ENCODE measurements around the gene RBM15. TPM values are rescaled to one million over a fixed set of nuclear protein-coding genes. Genes with fewer than 3 reads are reported as not detected.

Gene RBM15
- total and polyA plus RNA-seq, 2 of the 13 experiments (the other 11 are each of a cell fraction or from before 2014, with no cell fraction given) = 13.5 to 36.4 TPM

- peaks cover 79% of the 10 kb centered on the region for H3K79me2 ChIP-seq (ENCODE audit: insufficient read depth, low read length)
- H3K4me1 ChIP-seq (ENCODE audit: insufficient read depth, low read length) = peaks cover 59% of the 10 kb centered on the region
- CTCF ChIA-PET (ENCODE audit: low intra/inter-chr PET ratio, low total read pairs) = no interaction called here
- H3K27me3 ChIP-seq (ENCODE audit: control insufficient read depth in 1 of 2, insufficient read depth in 2 of 2, low read length in 2 of 2) = no peaks in the 10 kb centered on the region
- ATAC-seq (peak; percentile 43), DNase-seq (ENCODE audit: low spot score) (no peak), FAIRE-seq (no peak)
- POLR2A ChIA-PET = interaction anchor here (1.2 to 4.6 kb wide), 2 partner anchors 11 kb away, joined by 8 to 29 read pairs; partner anchors contain the start of gene RBM15
- peak overlapping the region; percentile 16 for H3K4me2 ChIP-seq (ENCODE audit: low read depth, low read length)
- peaks cover 2 to 13% of the 10 kb centered on the region in 2 experiments; a peak in 3 of 5 replicates for H3K36me3 ChIP-seq (replicated peaks in 1 of 2; ENCODE audit: control insufficient read depth in 1 of 2, insufficient read depth in 2 of 2, low read length in 2 of 2)
- no peak overlapping the region for H3K27ac ChIP-seq (ENCODE audit: extremely low read length, insufficient read depth, low read length)
- in situ Hi-C loops (cut with HindIII; ENCODE audit: extremely low pct_ligation_motif_present, low pct_unique_long_range_greater_than_20kb) (no loop called here), intact Hi-C loops (cut with micrococcal nuclease; ENCODE audit: unreplicated experiment) (loop anchor here (5.0 kb wide), 1 partner anchor 42 kb away; the partner anchor contains the start of gene SLC16A4)
- WGBS (ENCODE audit: low lambda C conversion rate) = 96% methylated on average over 2 of the region's 2 CpGs
- H3K9ac ChIP-seq (ENCODE audit: insufficient read depth, low read depth, low read length) = no peak overlapping the region
- BruUV-seq (replicated peaks) = no TSS peak
- no peak overlapping the region for H2AFZ ChIP-seq (ENCODE audit: low read length)
- H4K20me1 ChIP-seq (ENCODE audit: insufficient read depth, low read length) = peaks cover 11% of the 10 kb centered on the region
- no peak overlapping the region for H3K4me3 ChIP-seq (replicated peaks in 1 of 3; ENCODE audit: insufficient read depth in 1 of 3, low read depth in 2 of 3, low read length in 3 of 3)
- TF ChIP-seq ZNF614 (CRISPR knock-in tag; IDR thresholded peaks at IDR 0.05; ENCODE audit: borderline replicate concordance) = no peak
- TF ChIP-seq FOXK1 (CRISPR knock-in tag; IDR thresholded peaks at IDR 0.05; ENCODE audit: borderline replicate concordance, low read depth) = no peak
- TF ChIP-seq ZSCAN29 (CRISPR knock-in tag; conservative IDR thresholded peaks at IDR 0.05) = no peak
- no peak for TF ChIP-seq THAP11 (CRISPR knock-in tag; IDR thresholded peaks at IDR 0.05)
- TF ChIP-seq ZNF570 (CRISPR knock-in tag; IDR thresholded peaks at IDR 0.05; ENCODE audit: borderline replicate concordance) = no peak
- TF ChIP-seq MXD4 (CRISPR knock-in tag; IDR thresholded peaks at IDR 0.05) = no peak
- no peak for TF ChIP-seq ZNF768 (CRISPR knock-in tag; IDR thresholded peaks at IDR 0.05)
- TF ChIP-seq NR2F6 (IDR thresholded peaks at IDR 0.05) = no peak
- no peak for TF ChIP-seq NR2F6 (CRISPR knock-in tag; IDR thresholded peaks at IDR 0.05)
- no peak for TF ChIP-seq ZNF605 (CRISPR knock-in tag; IDR thresholded peaks at IDR 0.05)
- no peak for TF ChIP-seq YY1 (IDR thresholded peaks at IDR 0.05; ENCODE audit: insufficient read depth, insufficient replicate concordance, low read depth, low read length)
- no peaks in the 10 kb centered on the region for H3K9me3 ChIP-seq (ENCODE audit: low read length)
Observed at GRCh38 chr1:110350360-110350759, 11.2 kb downstream of the RBM15 start.

- intact Hi-C loops (cut with micrococcal nuclease; ENCODE audit: unreplicated experiment) (no loop called here), in situ Hi-C loops (cut with HindIII; ENCODE audit: extremely low pct_ligation_motif_present, low pct_unique_long_range_greater_than_20kb) (no loop called here)
- H2AFZ ChIP-seq (ENCODE audit: low read length) = no peak overlapping the region
- DNase-seq (ENCODE audit: low spot score) (no peak), FAIRE-seq (no peak), ATAC-seq (no peak)
- CTCF ChIA-PET (ENCODE audit: low intra/inter-chr PET ratio, low total read pairs) = no interaction called here
- peaks cover 53% of the 10 kb centered on the region for H3K79me2 ChIP-seq (ENCODE audit: insufficient read depth, low read length)
- peaks cover 12% of the 10 kb centered on the region for H3K4me1 ChIP-seq (ENCODE audit: insufficient read depth, low read length)
- no peaks in the 10 kb centered on the region for H3K27me3 ChIP-seq (ENCODE audit: control insufficient read depth in 1 of 2, insufficient read depth in 2 of 2, low read length in 2 of 2)
- BruUV-seq (replicated peaks) = no TSS peak
- H4K20me1 ChIP-seq (ENCODE audit: insufficient read depth, low read length) = no peaks in the 10 kb centered on the region; the same call in 1 of the 2 replicates
- H3K9me3 ChIP-seq (ENCODE audit: low read length) = no peaks in the 10 kb centered on the region
- H3K4me2 ChIP-seq (ENCODE audit: low read depth, low read length) = no peak overlapping the region
- no peak overlapping the region for H3K4me3 ChIP-seq (replicated peaks in 1 of 3; ENCODE audit: insufficient read depth in 1 of 3, low read depth in 2 of 3, low read length in 3 of 3)
- no peak overlapping the region for H3K27ac ChIP-seq (ENCODE audit: extremely low read length, insufficient read depth, low read length)
- 87% methylated on average over 1 of the region's 1 CpG for WGBS (ENCODE audit: low lambda C conversion rate)
- POLR2A ChIA-PET = no interaction called here
- no peak overlapping the region for H3K9ac ChIP-seq (ENCODE audit: insufficient read depth, low read depth, low read length)
- TF ChIP-seq BCL6 (CRISPR knock-in tag; IDR thresholded peaks at IDR 0.05) = peak; percentile 38; the same call in 1 of the 2 replicates
- TF ChIP-seq CREBL2 (CRISPR knock-in tag; IDR thresholded peaks at IDR 0.05; ENCODE audit: borderline replicate concordance) = no peak
- peaks cover 2 to 17% of the 10 kb centered on the region in 2 experiments; a peak in 3 of 5 replicates for H3K36me3 ChIP-seq (replicated peaks in 1 of 2; ENCODE audit: control insufficient read depth in 1 of 2, insufficient read depth in 2 of 2, low read length in 2 of 2)
Observed at GRCh38 chr1:110355321-110355720, 16.1 kb downstream of the RBM15 start.

Data from HepG2 (cell line).